NT2/D1 (cell line): ENCODE data around the gene PTPN6.

Experiments
- SUZ12 ChIP-seq: IDR thresholded peaks from 2 replicates; pipeline ENCODE4 v1.6.1; 2011; ENCODE audit not compliant: insufficient read length, insufficient read depth; ENCODE audit errors: extremely low read depth
- YY1 ChIP-seq: IDR thresholded peaks from 2 replicates; pipeline ENCODE4 v1.6.1; 2011; ENCODE audit not compliant: insufficient read length, insufficient read depth
- ZNF274 ChIP-seq: IDR thresholded peaks from 2 replicates; pipeline ENCODE4 v1.6.1; 2011; ENCODE audit warnings: mild to moderate bottlenecking, low read depth, low read length

GRCh38 chr12:6957741-6958608 lies 6.8 kb downstream of the PTPN6 start:
- TF ChIP-seq ZNF274, result no peak
- no peak for TF ChIP-seq SUZ12
- no peak for TF ChIP-seq YY1
